Renal pelvis (tissue), 4 donors: Measurements from ENCODE around the gene ANAPC15. TPM values are rescaled to one million over a fixed set of nuclear protein-coding genes. Genes with fewer than 3 reads are reported as not detected.

Source experiments
- DNase-seq: peaks from one replicate; pipeline ENCODE4 v3.0.0-alpha.2; 2013
- polyA plus RNA-seq, 3 donors: library from polyadenylated mRNA; unstranded; fragments of 120-200 nt; gene quantifications; one replicate each; pipeline ENCODE4 v1.2.1, GENCODE V29; 2013; ENCODE audit not compliant: insufficient read length in 3 of 3

ANAPC15 gene
- polyA plus RNA-seq, 3 donors: 49.3 to 59.0 (median 50.4) TPM

DNA sequence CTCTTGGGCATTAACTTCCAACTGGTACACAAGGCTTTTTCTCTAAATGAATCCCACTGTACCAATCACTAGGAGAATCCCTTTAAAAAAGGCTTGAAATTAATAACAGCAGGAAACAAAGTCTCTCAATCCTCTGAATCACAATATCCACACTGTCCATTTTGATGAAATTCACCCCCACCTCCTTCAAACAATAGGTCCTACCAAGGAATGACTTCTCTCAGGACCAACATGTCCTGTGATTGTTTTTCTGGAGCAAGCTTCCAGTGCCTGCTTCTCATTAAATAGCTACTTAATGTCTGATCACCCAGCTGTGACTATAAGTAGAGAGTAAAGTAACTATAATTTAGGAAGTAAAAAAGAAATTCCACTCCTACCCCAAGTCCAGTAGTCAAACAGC, 45.2 kb downstream of the ANAPC15 start:
- DNase-seq: no peak

GRCh38 chr11:72066855-72067254, 45.6 kb downstream of the ANAPC15 start:
- no peak for DNase-seq

- no peak for DNase-seq
Measured at GRCh38 chr11:72061739-72062396, 50.6 kb downstream of the ANAPC15 start.

Other genes starting within 250 kb of the ANAPC15 start
- gene DEFB131B, start 234.2 kb downstream of the ANAPC15 start, polyA plus RNA-seq: 1 to 10 TPM in 2 of 3 donors, under 1 TPM in 1; 0.87 to 3.0 (median 2.0) TPM
- gene XNDC1N, start 184.1 kb downstream of the ANAPC15 start, polyA plus RNA-seq: 10 to 100 TPM in 2 of 3 donors, 1 to 10 TPM in 1; 5.2 to 10.8 (median 10.8) TPM
- 10 to 100 TPM; 40.2 to 47.9 (median 41.8) TPM for gene RNF121, start 183.6 kb downstream of the ANAPC15 start, polyA plus RNA-seq
- 10 to 100 TPM in 2 of 3 donors, 1 to 10 TPM in 1; 8.1 to 16.5 (median 11.6) TPM for gene IL18BP, start 113.8 kb downstream of the ANAPC15 start, polyA plus RNA-seq
- gene NUMA1, start 32.2 kb downstream of the ANAPC15 start, polyA plus RNA-seq: 100 to 1,000 TPM; 289 to 335 (median 305) TPM
- 10 to 100 TPM; 22.3 to 37.0 (median 35.1) TPM for gene LRRC51, start 31.8 kb downstream of the ANAPC15 start, polyA plus RNA-seq
- gene LAMTOR1, start 9.4 kb downstream of the ANAPC15 start, polyA plus RNA-seq: 100 to 1,000 TPM; 123 to 133 (median 128) TPM
- not detected for gene TOMT, start 6.8 kb downstream of the ANAPC15 start, polyA plus RNA-seq
- gene FOLR3, start 23.0 kb upstream of the ANAPC15 start, polyA plus RNA-seq: 1 to 10 TPM; 1.6 to 2.8 (median 2.2) TPM
- gene FOLR1, start 79.4 kb upstream of the ANAPC15 start, polyA plus RNA-seq: 10 to 100 TPM; 57.5 to 59.1 (median 57.9) TPM
- 10 to 100 TPM in 2 of 3 donors, 1 to 10 TPM in 1; 7.9 to 14.7 (median 10.1) TPM for gene FOLR2, start 104.1 kb upstream of the ANAPC15 start, polyA plus RNA-seq
- 100 to 1,000 TPM; 161 to 188 (median 168) TPM for gene INPPL1, start 112.1 kb upstream of the ANAPC15 start, polyA plus RNA-seq
- not detected for gene PHOX2A, start 131.5 kb upstream of the ANAPC15 start, polyA plus RNA-seq